GM18861 (cell line): Measurements from ENCODE around the gene TSPAN9.

Experiments used
- ATAC-seq: cut with Tn5 transposase; IDR thresholded peaks from one replicate; pipeline ENCODE4 v1.9.1; 2021; ENCODE audit not compliant: unreplicated experiment

The TSPAN9 gene

DNA sequence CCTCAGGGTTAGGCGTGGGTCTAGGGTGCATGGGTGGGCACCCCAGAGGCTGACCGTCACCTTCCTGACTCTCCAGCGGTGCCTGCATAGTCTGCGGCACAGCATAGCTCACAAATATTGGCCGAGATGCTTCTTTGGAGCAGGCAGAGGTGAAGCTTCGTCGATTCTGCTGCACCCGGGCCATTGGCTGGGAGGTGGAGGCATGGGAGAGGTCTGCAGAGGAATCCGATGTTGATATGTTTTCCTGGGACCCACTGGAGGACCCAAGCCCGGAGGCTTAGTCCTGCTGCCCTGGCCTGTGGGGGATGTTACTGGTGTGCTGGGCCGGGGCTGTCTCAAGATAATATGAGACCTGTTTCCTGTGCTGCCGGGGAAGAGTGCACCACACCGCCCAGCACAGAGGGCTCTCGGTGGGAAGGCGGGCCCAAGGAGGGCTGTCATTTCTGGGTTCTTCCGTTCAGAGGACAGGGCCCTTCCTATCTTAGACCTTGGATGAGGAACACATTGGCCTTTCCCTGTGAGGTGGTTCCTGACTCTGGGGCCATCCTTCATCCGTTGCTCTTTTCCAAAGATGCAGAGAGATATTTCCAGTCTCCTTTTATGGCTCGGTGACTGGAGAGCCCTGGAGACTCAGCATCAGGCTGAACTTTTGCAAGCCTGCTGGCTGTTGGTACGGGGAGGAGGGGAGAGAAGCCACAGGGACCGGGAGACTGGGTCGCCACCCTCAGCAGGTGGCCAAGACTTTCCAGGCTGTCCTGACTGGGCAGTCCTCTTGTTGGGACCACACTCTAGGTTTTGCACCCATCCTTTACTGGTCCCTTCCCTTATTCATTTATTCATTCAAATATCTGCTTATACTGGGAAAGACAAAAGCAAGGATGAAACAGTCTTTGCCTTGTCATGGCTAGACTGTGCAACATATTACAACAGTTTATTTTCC is 143.5 kb downstream of the TSPAN9 start:
- no peak for ATAC-seq

DNA sequence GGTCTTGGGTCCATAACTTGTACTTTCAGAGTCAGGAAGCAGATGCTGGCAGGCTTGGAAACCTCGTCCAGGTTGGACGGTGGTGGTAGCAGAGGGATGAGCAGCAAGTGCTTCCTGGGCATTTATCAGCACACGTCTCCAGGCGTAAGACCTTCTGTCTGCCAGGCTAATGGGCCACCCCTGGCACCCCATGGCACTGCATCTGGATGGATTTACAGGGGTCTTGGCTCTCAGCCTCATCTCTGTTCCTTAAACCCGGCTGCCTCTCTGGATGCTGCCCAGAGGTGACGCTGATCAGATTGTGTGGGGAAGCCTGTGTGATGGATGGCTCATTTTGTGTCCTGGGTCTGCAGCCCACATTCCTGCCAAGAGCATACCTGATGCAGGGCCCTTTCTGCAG is 145.1 kb downstream of the TSPAN9 start:
- ATAC-seq: no peak

DNA sequence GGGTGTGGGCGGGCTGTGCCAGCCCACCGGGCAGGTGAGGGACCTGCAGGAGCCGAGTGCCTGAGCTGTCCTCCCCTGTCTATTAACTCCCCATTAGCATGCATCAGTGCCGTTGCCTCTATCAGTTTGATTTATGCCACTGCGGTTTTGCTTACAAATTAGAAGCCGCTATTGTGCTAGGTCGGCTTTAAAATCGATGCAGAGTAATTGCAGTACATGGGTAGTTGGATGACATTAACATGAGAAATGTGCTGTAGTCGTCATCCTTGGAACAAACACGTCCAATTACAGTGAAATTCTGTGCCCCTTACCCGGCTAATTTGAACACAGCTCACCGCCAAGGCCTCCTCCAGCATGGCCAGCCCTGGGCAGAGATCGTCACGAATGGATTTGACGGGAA is 145.8 kb downstream of the TSPAN9 start:
- ATAC-seq: no peak

DNA sequence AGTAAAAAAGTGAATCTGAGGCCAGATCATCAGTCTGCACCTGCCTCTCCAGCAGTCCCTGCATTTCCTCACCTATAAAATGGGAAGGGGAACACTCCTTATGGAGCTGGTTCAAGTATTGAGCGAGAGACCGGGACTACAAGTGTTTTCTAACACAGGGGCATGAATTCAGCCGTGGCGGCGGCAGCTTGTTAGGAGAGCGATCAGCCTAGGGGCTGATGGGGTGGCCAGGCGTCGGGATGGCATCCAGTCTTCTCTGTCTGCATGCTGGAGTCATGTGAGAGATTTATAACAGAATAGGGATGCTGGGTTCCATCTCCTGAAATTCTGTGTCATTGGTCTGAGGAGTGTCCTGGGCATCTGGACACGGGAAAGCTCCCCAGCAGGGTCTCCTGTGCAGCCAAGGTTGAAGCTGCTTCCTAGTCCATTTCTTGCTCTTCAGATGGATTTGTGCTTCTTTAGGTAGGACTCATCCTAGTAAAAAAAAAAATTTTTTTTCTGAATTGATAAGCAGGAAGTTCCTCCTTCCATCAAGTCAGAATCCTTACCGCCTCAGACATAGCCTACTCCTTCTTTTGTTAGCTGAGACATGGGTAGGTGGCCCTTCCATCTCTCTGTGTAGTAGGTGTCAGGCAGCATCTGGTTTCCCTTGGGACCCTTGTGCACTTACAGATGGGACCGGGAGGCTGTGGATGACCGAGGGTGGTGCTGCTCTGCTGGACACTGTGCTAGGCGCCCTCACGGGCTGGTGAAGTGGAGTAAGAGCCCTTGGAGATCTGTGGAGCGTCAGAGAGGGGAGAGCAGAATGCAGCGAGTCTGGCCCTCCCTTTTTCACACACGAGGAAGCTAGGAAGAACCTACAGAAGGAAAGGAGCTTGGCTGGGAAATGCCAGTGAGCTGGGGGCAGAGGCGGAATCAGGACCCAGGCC is 146.7 kb downstream of the TSPAN9 start:
- ATAC-seq: no peak

DNA sequence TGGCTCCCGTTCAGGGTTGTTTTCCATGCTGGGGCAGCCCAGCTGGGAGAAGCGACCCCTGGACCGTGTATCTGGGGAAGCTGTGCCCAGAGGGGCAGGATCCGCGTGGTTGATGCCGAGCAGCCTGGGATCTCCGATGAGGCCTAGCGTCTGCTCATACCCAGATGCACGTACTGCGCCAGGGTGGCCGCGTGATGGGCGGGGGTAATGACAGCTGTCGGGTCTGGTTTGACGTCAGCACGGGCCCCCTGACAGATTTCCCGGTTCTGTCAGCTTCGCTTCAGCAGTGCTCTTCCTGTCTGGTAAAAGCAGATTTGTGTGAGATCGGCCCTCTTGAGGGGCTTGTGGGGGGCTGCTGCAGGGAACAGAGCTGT is 147.3 kb downstream of the TSPAN9 start:
- no peak for ATAC-seq

DNA sequence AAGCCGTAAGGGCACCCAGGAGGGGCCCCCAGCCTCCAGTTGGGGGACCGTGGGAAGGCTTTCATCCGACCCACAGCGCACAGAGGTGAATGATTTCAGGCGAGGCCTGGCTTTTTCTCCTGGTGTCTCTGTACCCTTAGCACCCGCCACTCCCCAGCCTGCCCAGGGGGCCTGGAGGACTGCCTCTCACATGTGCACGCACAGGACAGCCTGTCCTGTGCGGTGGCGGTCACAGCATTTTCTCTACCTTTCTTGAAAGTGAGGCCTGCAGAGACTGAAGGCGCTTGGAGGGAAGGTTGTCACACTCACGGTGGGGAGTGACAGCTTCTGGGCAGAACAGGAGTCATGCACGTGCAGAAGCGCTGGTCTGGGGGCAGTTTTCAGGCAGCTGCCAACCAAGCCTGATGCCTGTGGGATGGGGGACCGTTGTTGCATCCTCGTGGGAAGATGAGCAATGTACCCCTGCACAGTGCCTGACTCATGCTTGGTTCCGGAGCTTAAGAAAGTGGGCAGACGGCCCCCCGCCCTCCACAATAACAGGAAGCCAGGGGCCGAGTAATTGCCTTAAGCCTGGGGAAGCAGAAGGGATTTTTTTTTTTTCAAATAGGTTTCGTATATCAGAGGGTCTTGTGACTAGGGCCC is 148.1 kb downstream of the TSPAN9 start:
- no peak for ATAC-seq

DNA sequence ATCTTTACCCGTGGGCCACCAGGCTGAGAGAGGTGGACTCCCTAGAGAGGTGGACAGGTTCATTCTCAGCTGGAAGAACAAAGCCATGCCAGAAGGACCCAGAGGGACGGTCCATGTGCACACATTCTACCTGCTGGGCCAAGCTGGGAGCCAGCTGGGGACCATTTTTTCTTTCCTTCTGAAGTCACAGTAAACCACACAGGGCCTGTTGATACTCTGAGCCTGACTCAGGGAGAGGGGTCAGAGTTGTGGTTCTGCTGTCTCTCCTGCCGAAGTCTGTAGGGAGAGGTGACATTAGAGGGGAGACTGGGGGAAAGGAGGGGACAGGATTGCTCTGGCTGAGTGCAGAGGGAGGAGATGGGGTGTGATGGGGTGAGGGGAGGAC is 148.6 kb downstream of the TSPAN9 start:
- no peak for ATAC-seq

DNA sequence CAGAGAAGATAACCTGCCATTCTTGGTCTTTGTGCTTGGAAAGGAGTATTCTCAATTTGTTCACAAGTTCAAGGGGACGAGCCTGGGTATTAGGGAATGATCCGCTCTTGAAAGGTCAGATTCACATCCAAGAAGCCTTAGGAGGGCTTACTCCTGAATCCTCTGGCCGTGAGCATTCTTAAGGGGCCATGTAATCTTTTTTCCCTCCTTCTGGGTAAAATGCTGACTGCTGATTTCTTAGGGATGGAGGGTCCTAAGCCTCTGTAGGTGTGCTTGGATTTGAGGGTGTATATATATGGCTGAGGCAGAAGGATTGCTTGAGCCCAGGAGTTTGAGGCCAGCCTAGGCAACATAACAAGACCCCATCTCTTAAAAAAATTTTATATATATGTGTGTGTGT is 149.1 kb downstream of the TSPAN9 start:
- ATAC-seq: no peak

DNA sequence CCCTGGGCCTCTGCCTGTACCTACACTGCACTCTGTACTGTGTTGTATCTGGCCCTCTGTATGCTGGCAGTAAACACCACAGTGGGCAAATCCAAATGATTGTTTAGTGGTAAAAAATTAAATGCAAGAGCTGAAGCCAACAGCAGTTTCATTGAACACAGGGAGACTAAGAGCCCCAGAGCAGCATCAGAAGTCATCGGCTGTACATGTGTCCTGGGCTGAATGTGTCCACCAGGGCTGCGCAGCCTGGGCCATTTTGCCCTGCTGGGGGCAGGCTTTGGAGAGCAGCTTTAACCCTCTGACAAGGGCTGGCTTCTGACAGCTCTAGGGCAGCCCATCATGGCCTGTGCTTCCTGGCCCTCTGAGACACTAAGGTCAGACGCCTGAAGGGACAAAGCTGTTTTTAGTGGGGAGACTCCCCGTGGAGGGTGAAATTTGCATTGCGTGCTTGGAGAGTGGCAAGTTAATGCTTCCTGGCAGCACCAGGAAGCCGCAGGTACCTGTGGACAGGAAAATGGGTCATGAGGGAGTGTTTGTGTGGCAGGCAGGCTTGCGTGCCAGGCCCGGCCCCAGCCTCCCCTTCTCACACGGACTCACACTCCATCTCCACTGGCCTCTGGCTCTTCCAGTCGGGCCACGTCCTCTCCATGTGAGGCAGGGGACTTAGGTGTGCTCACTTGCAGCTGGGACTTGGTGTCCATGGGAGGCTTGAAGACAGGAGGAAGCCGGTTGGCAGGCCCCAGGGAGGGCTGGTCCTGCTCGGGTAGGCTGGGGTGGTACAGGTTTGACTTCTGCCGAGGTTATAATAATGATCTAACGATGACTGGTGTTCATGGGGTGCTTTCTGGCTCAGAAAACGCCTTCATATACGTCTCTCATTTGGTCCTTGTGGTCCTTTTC is 150.1 kb downstream of the TSPAN9 start:
- no peak for ATAC-seq

DNA sequence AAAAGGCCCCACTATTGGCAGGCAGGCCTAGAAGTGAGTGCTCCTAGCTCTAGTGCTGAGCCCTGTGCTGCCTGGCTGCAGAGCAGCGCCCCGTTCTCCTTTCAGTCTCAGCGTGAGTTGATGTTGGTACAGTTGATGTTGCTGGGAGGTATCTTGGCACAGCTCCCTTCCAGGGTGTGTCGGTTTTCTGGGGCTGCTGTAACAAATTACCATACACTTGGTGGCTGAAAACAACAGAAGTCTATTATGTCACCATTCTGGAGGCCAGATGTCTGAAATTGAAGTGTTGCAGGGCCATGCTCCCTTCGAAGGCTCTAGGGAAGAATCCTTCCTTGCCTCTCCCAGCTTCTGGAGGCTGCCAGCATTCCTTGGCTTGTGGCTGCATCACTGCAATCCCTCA is 151.4 kb downstream of the TSPAN9 start:
- ATAC-seq: no peak

DNA sequence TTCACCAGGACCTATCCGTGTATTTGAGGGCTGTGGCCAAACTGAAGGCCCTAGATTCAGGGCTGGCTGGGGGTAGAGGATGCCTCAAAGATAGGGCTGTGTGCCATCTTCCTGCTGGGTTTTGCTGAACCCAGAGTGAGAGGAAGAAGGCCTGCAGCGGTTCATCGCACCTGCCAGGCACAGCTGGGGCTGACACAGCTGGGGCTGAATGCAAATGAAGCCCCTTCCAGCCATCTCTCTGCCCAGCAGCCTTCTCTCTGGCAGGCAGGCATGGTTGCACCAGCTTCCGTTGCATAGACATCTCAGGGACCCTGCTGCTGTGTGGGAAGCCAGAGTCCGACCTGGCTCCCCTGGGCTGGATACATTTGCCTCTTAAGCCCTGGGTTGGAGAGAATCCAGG is 152.4 kb downstream of the TSPAN9 start:
- no peak for ATAC-seq

DNA sequence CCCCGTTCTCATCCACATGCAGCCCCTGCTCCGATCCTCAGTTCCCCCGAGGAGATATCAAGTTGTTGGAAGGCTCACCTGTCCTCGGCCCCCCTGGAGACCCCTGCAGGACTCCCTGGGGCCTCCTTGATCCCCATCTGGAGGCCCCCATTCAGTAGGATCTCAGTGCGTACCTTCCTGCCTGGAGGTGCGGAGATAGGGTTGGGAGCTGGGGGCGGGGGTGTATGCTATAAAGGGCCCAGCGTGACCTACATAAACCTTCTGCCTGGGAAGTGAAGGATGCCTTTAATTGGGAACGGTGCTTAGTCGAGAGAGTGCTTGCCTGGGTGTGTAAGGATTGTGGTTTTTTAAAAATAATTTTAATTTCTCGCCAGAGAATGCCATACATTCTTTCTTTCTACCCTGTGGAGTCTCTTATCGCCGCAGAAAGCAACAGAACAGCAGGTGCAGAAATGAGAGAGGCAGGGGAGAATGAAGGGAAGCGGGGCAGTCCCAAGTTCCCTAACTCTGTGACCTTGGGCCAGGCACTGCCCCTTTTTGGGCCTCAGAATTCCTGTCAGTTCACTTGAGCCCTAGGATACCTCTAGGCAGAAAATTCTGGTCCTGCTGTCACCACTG is 153.7 kb downstream of the TSPAN9 start:
- no peak for ATAC-seq

DNA sequence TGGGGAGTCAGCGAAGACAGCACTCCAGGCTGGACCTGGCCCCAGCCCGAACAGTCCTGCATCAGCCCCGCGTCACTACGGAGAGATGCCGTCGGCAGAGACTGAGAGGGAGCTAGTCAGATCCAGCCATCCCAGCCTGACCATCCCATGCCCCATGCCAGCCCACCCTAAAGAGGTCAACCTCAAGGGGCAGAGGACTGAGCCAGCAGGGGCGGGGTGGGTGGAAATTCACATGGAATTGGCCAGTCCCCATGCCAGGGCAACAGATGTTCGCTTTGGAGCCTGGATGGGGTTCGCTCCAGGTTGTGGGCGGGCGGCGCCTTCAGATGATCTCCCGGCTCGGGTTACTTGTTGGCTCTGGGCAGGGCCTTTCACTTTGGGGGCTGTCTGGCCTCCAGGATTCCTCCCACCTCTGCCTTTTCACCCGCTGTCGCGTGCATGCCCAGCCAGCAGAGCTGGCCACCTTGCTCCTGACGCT is 154.3 kb downstream of the TSPAN9 start:
- no peak for ATAC-seq

DNA sequence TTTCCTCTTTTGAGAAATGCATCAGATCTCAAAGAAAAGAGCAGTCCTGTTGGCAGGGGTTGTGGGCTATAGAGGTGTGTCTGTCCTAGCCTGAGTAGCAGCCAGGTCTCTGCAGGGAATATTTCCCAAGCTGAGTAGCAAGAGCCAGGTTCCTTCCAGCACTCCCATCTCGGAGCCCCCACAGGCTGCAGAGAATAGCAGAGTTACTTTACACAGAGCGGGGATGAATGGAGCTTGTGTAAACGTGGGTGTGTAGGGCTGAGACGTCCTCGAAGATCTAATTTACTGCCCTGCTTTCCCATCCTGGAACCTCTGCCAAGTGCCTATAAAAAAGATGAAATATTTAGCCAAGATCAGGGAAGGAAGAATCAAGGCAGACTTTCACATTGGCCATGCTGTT is 156.6 kb downstream of the TSPAN9 start:
- ATAC-seq: no peak

DNA sequence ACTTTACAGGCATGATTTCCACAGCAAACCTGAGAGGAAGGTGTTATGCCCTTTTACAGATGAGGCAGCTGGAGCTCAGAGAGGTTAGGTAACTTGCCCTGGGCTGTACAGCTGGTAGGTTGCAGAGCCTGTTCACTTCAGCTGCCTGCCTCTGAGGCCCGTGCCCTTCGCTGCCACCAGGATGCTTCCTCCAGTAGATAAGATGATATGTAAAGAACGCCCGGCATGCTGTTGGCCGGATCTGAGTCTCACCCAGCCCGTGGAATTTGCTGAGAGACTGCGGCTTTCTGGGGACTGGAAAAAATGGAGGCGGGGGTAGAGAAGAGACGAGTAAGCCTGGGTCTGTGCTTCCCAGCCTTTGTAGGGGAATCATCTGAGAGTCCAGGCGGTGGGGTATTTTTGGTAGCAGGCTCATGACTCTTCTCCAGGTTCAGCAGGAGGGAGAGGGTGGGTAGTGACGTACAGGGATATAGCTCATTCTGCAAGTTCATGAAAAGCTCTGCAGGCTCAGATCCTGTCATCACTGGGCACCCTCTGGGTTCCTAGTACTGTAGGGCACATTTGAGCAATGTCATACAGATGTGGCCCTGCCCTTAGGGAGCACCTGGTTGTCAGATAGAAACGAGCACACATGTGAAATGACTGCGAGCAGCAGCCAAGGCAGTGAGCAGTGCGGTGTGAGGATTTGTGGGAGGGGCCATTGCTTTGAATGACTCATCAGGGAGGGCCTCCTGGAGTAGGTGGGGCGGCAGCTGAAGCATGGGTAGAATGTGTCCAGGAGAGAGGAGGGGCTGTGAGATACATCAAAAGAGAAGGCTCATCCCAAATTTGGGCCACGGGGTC is 159.4 kb downstream of the TSPAN9 start:
- ATAC-seq: no peak

DNA sequence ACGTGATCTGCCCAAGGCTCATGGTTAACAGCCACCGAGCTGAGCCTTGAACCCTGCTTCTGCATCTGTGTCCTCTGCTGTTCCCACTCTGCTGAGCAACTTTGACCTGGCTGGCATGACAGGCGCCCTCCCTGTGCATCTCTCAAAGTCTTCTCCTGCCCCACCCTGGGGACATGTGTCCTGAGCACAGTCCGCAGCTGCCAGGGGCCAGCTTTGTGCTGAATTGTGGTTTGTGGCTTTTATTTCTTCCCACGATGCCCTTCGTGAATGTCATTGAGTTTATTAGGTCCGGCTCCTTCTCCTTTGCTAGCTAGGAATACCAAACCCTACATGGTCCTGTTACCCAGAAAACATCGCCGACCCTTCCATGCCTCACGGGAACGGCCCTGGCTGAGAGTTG is 161.0 kb downstream of the TSPAN9 start:
- no peak for ATAC-seq

DNA sequence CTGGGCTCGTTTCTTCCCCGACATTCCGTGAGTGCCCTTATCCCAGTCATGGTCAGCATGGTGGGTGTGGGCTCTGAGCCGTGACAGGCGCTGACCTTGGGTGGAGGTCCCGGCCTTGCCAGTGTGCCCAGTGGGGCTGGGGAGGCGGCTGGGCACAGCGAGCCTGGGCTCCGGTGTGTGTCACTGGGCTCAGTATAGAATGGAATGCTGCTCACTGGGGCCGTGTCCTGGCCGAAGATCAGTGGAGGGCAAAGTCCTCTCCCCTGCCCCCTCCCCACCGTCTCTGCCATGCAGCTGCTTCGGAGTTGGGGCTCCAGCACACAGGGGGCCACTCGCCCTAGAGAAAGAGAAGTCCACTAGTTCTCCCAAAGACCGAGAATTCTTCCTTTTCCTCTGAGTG is 164.4 kb downstream of the TSPAN9 start:
- no peak for ATAC-seq

DNA sequence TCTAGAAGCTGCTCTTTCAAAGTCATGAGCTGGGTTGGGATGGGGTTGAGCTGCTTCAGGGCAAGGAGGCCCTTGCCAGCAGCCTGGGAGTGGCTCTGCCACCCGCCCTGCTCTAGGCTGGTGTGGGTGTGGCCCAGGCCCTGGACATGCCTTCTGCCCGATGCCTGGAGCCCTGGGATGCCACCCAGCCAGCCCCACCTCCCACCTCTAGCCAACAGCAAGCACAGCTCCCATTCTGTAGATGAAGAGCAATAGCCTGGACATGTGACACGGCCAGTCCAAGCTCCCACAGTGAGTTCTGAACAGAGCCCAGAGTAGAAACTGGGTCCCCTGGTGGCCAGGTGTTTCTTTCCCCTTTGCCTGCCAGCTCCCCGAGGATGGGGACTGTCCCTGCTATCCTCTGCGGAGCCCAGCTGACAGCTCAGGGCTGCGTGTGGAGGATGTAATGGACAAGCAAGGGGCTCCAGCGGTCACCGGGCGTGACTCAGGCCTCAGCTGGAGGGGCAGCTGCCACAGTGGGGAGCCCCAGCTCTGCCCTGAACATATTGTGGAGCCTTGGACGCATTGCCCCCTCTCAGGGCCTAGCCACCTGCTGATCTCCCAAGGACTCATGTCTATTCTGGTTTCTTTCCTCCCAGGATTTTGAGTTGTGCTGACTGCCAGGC is 165.2 kb downstream of the TSPAN9 start:
- no peak for ATAC-seq
